IMR-90 (cell line): ENCODE results near the gene DAPL1. TPM values are rescaled to one million over a fixed set of nuclear protein-coding genes. Genes with fewer than 3 reads are reported as not detected.

Source experiments
- ATAC-seq: fragments of 200-7000 bp; cut with Tn5 transposase; 2 replicates; pipeline ENCODE4 v1.9.1; 2020; ENCODE audit warnings: low read depth, mild to moderate bottlenecking, moderate library complexity
- BruUV-seq: library from RNA; stranded (reverse); fragments of 400-500 nt; replicated peaks from 2 replicates; lab custom pipeline; 2021; lab: Mats Ljungman, UMichigan
- CTCF ChIA-PET: fragments of 300-600 bp; formaldehyde crosslinking; extraction: SDS; loops from one replicate; lab custom pipeline; 2021; ENCODE audit warnings: antibody characterized with exemption; lab: Yijun Ruan, JAX
- POLR2A ChIA-PET: fragments of 300-600 bp; sonication (Branson Sonifier 250); formaldehyde crosslinking; loops from one replicate; lab custom pipeline; 2022; ENCODE audit warnings: antibody characterized with exemption; ENCODE audit not compliant: unreplicated experiment; lab: Charles Lee
- DNase-seq: peaks from one replicate; pipeline ENCODE4 v3.0.0; 2013
- H2AFZ ChIP-seq: replicated peaks from 2 replicates; pipeline ENCODE3; 2013; ENCODE audit warnings: low read length, mild to moderate bottlenecking; ENCODE audit not compliant: poor library complexity
- H2AK5ac ChIP-seq: 2 replicates; pipeline ENCODE4 v1.6.1; 2013; ENCODE audit warnings: low read depth, low read length, inconsistent platforms
- H2AK9ac ChIP-seq: replicated peaks from 2 replicates; pipeline ENCODE3; 2013; ENCODE audit warnings: mild to moderate bottlenecking, low read depth, low read length, moderate library complexity; ENCODE audit not compliant: poor library complexity
- H2BK120ac ChIP-seq: 2 replicates; pipeline ENCODE4 v1.6.1; 2013; ENCODE audit warnings: low read depth, low read length, inconsistent platforms
- H2BK15ac ChIP-seq: 3 replicates; pipeline ENCODE4 v1.6.1; 2013; ENCODE audit warnings: low read depth, low read length, inconsistent platforms
- H2BK20ac ChIP-seq: 2 replicates; pipeline ENCODE4 v1.6.1; 2013; ENCODE audit warnings: low read depth, mild to moderate bottlenecking, inconsistent platforms, low read length, moderate library complexity
- H2BK5ac ChIP-seq: 2 replicates; pipeline ENCODE4 v1.6.1; 2013; ENCODE audit warnings: mild to moderate bottlenecking, low read depth, low read length, inconsistent platforms; ENCODE audit not compliant: poor library complexity, severe bottlenecking
- H3K14ac ChIP-seq: replicated peaks from 2 replicates; pipeline ENCODE4 v1.6.1; 2013; ENCODE audit warnings: low read depth, low read length, inconsistent platforms
- H3K18ac ChIP-seq: 2 replicates; pipeline ENCODE4 v1.6.1; 2013; ENCODE audit warnings: low read depth, low read length, control low read depth
- H3K23ac ChIP-seq: 2 replicates; pipeline ENCODE4 v1.6.1; 2013; ENCODE audit warnings: low read depth, low read length, inconsistent platforms
- H3K27ac ChIP-seq: 2 replicates; pipeline ENCODE4 v1.5.1; 2013; ENCODE audit warnings: mild to moderate bottlenecking, control low read depth, low read length; ENCODE audit not compliant: insufficient read depth
- H3K27me3 ChIP-seq: 2 replicates; pipeline ENCODE4 v1.6.1; 2013; ENCODE audit warnings: low read length; ENCODE audit not compliant: control insufficient read depth, insufficient read depth
- H3K36me3 ChIP-seq: 2 replicates; pipeline ENCODE4 v1.6.1; 2013; ENCODE audit warnings: low read length, mixed read lengths; ENCODE audit not compliant: control insufficient read depth, insufficient read depth
- H3K4ac ChIP-seq: 2 replicates; pipeline ENCODE4 v1.6.1; 2013; ENCODE audit warnings: low read depth, low read length, inconsistent platforms
- H3K4me1 ChIP-seq: 2 replicates; pipeline ENCODE4 v1.6.1; 2013; ENCODE audit warnings: low read length, mixed read lengths; ENCODE audit not compliant: control insufficient read depth, insufficient read depth
- H3K4me2 ChIP-seq: 2 replicates; pipeline ENCODE4 v1.6.1; 2013; ENCODE audit warnings: low read depth, mild to moderate bottlenecking, control low read depth, low read length, moderate library complexity
- H3K4me3 ChIP-seq: 2 replicates; pipeline ENCODE4 v1.5.1; 2013; ENCODE audit warnings: low read depth, mild to moderate bottlenecking, control low read depth, low read length, moderate library complexity; ENCODE audit not compliant: insufficient read depth
- H3K56ac ChIP-seq: 2 replicates; pipeline ENCODE4 v1.6.1; 2013; ENCODE audit warnings: low read length, inconsistent platforms; ENCODE audit not compliant: insufficient read depth; ENCODE audit errors: extremely low read depth
- H3K79me1 ChIP-seq, 2 experiments: 2 replicates each; pipeline ENCODE4 v1.6.1; 2013; ENCODE audit warnings: low read length in 2 of 2, inconsistent platforms in 1 of 2, low read depth in 1 of 2
- H3K9ac ChIP-seq: 2 replicates; pipeline ENCODE4 v1.6.1; 2013; ENCODE audit warnings: low read depth, low read length, control low read depth
- H3K9me1 ChIP-seq: 2 replicates; pipeline ENCODE4 v1.6.1; 2013; ENCODE audit warnings: low read length, inconsistent platforms; ENCODE audit not compliant: insufficient read depth
- H3K9me3 ChIP-seq: 2 replicates; pipeline ENCODE4 v1.6.1; 2013; ENCODE audit warnings: low read length; ENCODE audit not compliant: control insufficient read depth, insufficient read depth
- H4K20me1 ChIP-seq: 2 replicates; pipeline ENCODE4 v1.6.1; 2013; ENCODE audit warnings: low read length, inconsistent platforms; ENCODE audit not compliant: insufficient read depth
- H4K5ac ChIP-seq: 2 replicates; pipeline ENCODE4 v1.6.1; 2013; ENCODE audit warnings: mild to moderate bottlenecking, low read depth, low read length, control low read depth
- H4K8ac ChIP-seq, 2 experiments: 2 replicates each; pipeline ENCODE4 v1.6.1; 2013; ENCODE audit warnings: low read depth in 2 of 2, low read length in 2 of 2, control low read depth in 1 of 2, inconsistent platforms in 1 of 2
- H4K91ac ChIP-seq: 2 replicates; pipeline ENCODE4 v1.6.1; 2013; ENCODE audit warnings: low read depth, low read length, inconsistent platforms; ENCODE audit not compliant: insufficient read depth
- RAD21 ChIP-seq: IDR thresholded peaks from 2 replicates; pipeline ENCODE4 v1.6.1; 2012; ENCODE audit warnings: low read length, improper control_type of control experiment
- WGBS, 2 experiments: methylation state at CpG; one replicate each; pipeline versions ENCODE4 v1.1.5 to v1.1.7; 2013; ENCODE audit warnings: missing lambda C conversion rate in 2 of 2; ENCODE audit not compliant: insufficient read length in 1 of 2; ENCODE audit errors: extremely low coverage in 2 of 2; 5-methylcytosine and 5-hydroxymethylcytosine counted together
- dilution Hi-C: fragments of 300-500 bp; cut with HindIII; formaldehyde crosslinking; loops from one replicate; pipeline ENCODE4 v1.14.3; 2018; ENCODE audit warnings: low sequenced_read_pairs; ENCODE audit not compliant: unreplicated experiment
- in situ Hi-C: fragments of 300-500 bp; cut with MboI; formaldehyde crosslinking; loops from 3 replicates; pipeline ENCODE4 v1.14.3; 2019; ENCODE audit warnings: low sequenced_read_pairs, inconsistent platforms, mixed read lengths
- intact Hi-C: fragments of 100-400 bp; cut with micrococcal nuclease; formaldehyde crosslinking; loops from 2 replicates; pipeline ENCODE4 v1.10.0; 2022
- polyA plus RNA-seq, 3 experiments: library from polyadenylated mRNA; depleted of rRNA; stranded (reverse); fragments of >200 nt; gene quantifications; 2 replicates each; pipeline ENCODE4 v1.2.3, GENCODE V29; 2012; ENCODE audit warnings: low replicate concordance in 1 of 3
- total RNA-seq: library from RNA; depleted of rRNA; stranded (reverse); fragments of >200 nt; gene quantifications from 2 replicates; pipeline ENCODE4 v1.2.3, GENCODE V29; 2012

DAPL1 gene
- total and polyA plus RNA-seq, 2 of the 4 experiments (the other 2 are of a cell fraction), result not detected

DNA sequence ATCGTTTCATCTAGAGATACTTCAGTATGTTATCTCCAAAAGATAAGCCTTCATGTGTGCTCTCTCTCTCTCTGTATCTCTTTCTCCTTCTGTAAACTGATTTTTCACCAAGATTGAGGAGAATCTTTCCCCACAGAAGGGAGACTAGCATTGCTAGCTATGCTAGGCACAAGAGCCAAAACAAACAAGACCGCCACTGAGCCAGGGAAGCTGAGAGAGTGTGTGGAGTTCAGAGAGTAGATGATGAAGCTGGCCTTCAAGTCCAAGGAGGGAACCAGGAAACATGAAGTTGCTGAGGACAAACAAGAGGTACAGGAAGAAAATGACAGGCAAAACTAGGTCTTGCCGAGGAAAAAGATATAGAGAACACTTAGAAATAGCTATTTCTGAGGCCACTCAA, 23.4 kb downstream of the DAPL1 start:
- Histone ChIP-seq H3K23ac (no peak overlapping the region), H3K18ac (no peak overlapping the region), H2BK20ac (no peak overlapping the region), H4K5ac (no peak overlapping the region), H3K56ac (no peak overlapping the region), H2BK15ac (no peak overlapping the region), H4K91ac (no peak overlapping the region), H3K4me2 (no peak overlapping the region), H3K4me3 (no peak overlapping the region), H2AFZ (no peak overlapping the region), H4K8ac (no peak overlapping the region), H3K36me3 (no peaks in the 10 kb centered on the region), H3K4ac (no peak overlapping the region), H3K27me3 (peaks cover 14% of the 10 kb centered on the region), H2AK5ac (no peak overlapping the region), H4K20me1 (no peaks in the 10 kb centered on the region), H3K79me1 (no peaks in the 10 kb centered on the region), H3K14ac (no peak overlapping the region), H3K9me3 (no peaks in the 10 kb centered on the region), H3K27ac (no peak overlapping the region), H2BK5ac (no peak overlapping the region), H3K9me1 (no peaks in the 10 kb centered on the region), H2BK120ac (no peak overlapping the region), H3K4me1 (no peaks in the 10 kb centered on the region), H2AK9ac (no peak overlapping the region), H3K9ac (no peak overlapping the region)
- no CpG with 5 or more reads among the region's 3 CpGs for WGBS, 2 experiments
- POLR2A ChIA-PET, result no interaction called here
- intact Hi-C loops, result no loop called here
- no peak for DNase-seq
- TF ChIP-seq RAD21, result no peak
- dilution Hi-C loops, result no loop called here
- no TSS peak for BruUV-seq
- in situ Hi-C loops, result no loop called here
- CTCF ChIA-PET, result interaction anchor here (0.5 kb wide), 1 partner anchor 32 kb away, joined by 3 read pairs; no protein-coding TSS in a partner anchor
- ATAC-seq, result no peak
